HEK293 (cell line): ENCODE data around the gene PBX3.

Source experiments
- RBAK ChIP-seq: fragments of 450-650 bp; formaldehyde crosslinking; IDR thresholded peaks from 2 replicates; pipeline ENCODE4 v1.5.1; 2016; ENCODE audit warnings: missing biosample characterization, missing genetic modification characterization
- ZFP41 ChIP-seq: fragments of 450-650 bp; formaldehyde crosslinking; IDR thresholded peaks from 2 replicates; pipeline ENCODE4 v1.5.1; 2016; ENCODE audit warnings: missing biosample characterization, missing genetic modification characterization, borderline replicate concordance
- ZNF274 ChIP-seq, 2 experiments: fragments of 200-500 bp in 1 of 2; fragments of 450-650 bp in 1 of 2; sonication (Bioruptor generic) in 1 of 2; formaldehyde crosslinking in 1 of 2; IDR thresholded peaks; 2 replicates each; pipeline versions ENCODE4 v1.5.1 to v1.6.1; 2014 to 2016; ENCODE audit warnings: borderline replicate concordance in 1 of 2, inconsistent platforms in 1 of 2, low read length in 1 of 2, missing biosample characterization in 1 of 2, missing genetic modification characterization in 1 of 2

DNA sequence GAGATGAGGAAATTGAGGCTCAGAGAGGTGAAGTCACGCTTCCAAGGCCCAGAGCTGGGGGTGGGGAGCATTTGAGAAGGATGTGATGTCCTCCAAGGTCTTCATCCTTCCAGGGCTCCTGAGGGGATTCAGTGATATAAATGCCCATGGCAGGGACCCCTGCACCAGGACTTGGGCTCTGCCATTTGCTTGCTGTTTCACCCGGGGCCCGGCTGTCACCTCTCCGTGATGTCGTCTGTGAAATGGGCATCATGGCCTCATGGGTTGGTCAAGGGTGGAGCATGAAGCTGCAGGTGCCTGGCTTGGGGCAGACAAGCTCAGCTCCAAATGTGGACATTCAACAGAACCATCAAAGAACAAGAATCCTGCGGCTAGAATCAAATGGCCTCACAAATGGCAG lies 253.1 kb downstream of the PBX3 start:
- no peak for TF ChIP-seq RBAK (tag by site-specific recombination)
- no peak for TF ChIP-seq ZFP41 (tag by site-specific recombination)
- no peak for TF ChIP-seq ZNF274 (IDR thresholded peaks at IDR 0.05; ENCODE audit: low read length)
- TF ChIP-seq ZNF274 (tag by site-specific recombination; IDR thresholded peaks at IDR 0.05; ENCODE audit: borderline replicate concordance): no peak
